ENCODE results near the gene CAMKK1.

- TF ChIP-seq, protein P1, sequence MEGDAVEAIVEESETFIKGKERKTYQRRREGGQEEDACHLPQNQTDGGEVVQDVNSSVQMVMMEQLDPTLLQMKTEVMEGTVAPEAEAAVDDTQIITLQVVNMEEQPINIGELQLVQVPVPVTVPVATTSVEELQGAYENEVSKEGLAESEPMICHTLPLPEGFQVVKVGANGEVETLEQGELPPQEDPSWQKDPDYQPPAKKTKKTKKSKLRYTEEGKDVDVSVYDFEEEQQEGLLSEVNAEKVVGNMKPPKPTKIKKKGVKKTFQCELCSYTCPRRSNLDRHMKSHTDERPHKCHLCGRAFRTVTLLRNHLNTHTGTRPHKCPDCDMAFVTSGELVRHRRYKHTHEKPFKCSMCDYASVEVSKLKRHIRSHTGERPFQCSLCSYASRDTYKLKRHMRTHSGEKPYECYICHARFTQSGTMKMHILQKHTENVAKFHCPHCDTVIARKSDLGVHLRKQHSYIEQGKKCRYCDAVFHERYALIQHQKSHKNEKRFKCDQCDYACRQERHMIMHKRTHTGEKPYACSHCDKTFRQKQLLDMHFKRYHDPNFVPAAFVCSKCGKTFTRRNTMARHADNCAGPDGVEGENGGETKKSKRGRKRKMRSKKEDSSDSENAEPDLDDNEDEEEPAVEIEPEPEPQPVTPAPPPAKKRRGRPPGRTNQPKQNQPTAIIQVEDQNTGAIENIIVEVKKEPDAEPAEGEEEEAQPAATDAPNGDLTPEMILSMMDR (IDR thresholded peaks at IDR 0.05), result no peak
- TF ChIP-seq POLR2A (IDR thresholded peaks at IDR 0.05), result no peak
These were observed 31.9 kb upstream of the CAMKK1 start for GRCh38 chr17:3924512-3925350.
